H9 (cell line): Measurements from ENCODE around the gene THPO. TPM values are rescaled to one million over a fixed set of nuclear protein-coding genes. Genes with fewer than 3 reads are reported as not detected.

Experiments
- DNase-seq: peaks from one replicate; pipeline ENCODE4 v3.0.0-alpha.2; 2017
- H2AFZ ChIP-seq: one replicate; pipeline ENCODE4 v1.6.1; 2013; ENCODE audit warnings: mild to moderate bottlenecking, low read length, control low read depth, moderate library complexity
- H2AK5ac ChIP-seq: 2 replicates; pipeline ENCODE4 v1.6.1; 2013; ENCODE audit warnings: low read length, control low read depth, mixed read lengths; ENCODE audit not compliant: insufficient read length
- H2BK120ac ChIP-seq: one replicate; pipeline ENCODE4 v1.6.1; 2013; ENCODE audit warnings: low read depth, mild to moderate bottlenecking, low read length, control low read depth, inconsistent platforms; ENCODE audit not compliant: poor library complexity, severe bottlenecking
- H2BK12ac ChIP-seq: 2 replicates; pipeline ENCODE4 v1.6.1; 2013; ENCODE audit warnings: low read length, control low read depth, mixed read lengths, low read depth; ENCODE audit not compliant: insufficient read length
- H2BK15ac ChIP-seq: 2 replicates; pipeline ENCODE4 v1.6.1; 2013; ENCODE audit warnings: low read depth, low read length, control low read depth
- H2BK20ac ChIP-seq: one replicate; pipeline ENCODE4 v1.6.1; 2013; ENCODE audit warnings: low read depth, mild to moderate bottlenecking, low read length, control low read depth, inconsistent platforms; ENCODE audit not compliant: poor library complexity, severe bottlenecking
- H2BK5ac ChIP-seq: 2 replicates; pipeline ENCODE4 v1.6.1; 2013; ENCODE audit warnings: low read length, control low read depth, mixed read lengths; ENCODE audit not compliant: insufficient read length
- H3K14ac ChIP-seq: 2 replicates; pipeline ENCODE4 v1.6.1; 2013; ENCODE audit warnings: low read length, control low read depth; ENCODE audit not compliant: insufficient read depth
- H3K18ac ChIP-seq: 2 replicates; pipeline ENCODE4 v1.6.1; 2013; ENCODE audit warnings: low read depth, mild to moderate bottlenecking, mixed read lengths, low read length, control low read depth; ENCODE audit not compliant: insufficient read length
- H3K23ac ChIP-seq: 2 replicates; pipeline ENCODE4 v1.6.1; 2013; ENCODE audit warnings: low read length, control low read depth, mixed read lengths, low read depth; ENCODE audit not compliant: insufficient read length
- H3K23me2 ChIP-seq: 2 replicates; pipeline ENCODE4 v1.6.1; 2013; ENCODE audit warnings: low read depth, mild to moderate bottlenecking, mixed read lengths, low read length, control low read depth; ENCODE audit not compliant: insufficient read length, poor library complexity, severe bottlenecking
- H3K27ac ChIP-seq: 2 replicates; pipeline ENCODE4 v1.5.1; 2013; ENCODE audit warnings: low read length, control low read depth, mixed read lengths, low read depth; ENCODE audit not compliant: insufficient read length
- H3K27me3 ChIP-seq: 2 replicates; pipeline ENCODE4 v1.6.1; 2013; ENCODE audit warnings: low read length, control low read depth, inconsistent platforms; ENCODE audit not compliant: insufficient read depth
- H3K4ac ChIP-seq: 2 replicates; pipeline ENCODE4 v1.6.1; 2013; ENCODE audit warnings: low read depth, mild to moderate bottlenecking, control low read depth, inconsistent platforms, low read length, moderate library complexity
- H3K4me1 ChIP-seq: 2 replicates; pipeline ENCODE4 v1.6.1; 2013; ENCODE audit warnings: low read length, control low read depth, inconsistent platforms; ENCODE audit not compliant: insufficient read depth
- H3K4me2 ChIP-seq: 2 replicates; pipeline ENCODE4 v1.6.1; 2013; ENCODE audit warnings: low read length, control low read depth, mixed read lengths; ENCODE audit not compliant: insufficient read length, insufficient read depth
- H3K56ac ChIP-seq: 2 replicates; pipeline ENCODE4 v1.6.1; 2013; ENCODE audit warnings: low read depth, mild to moderate bottlenecking, mixed read lengths, low read length, control low read depth; ENCODE audit not compliant: insufficient read length
- H3K79me1 ChIP-seq: 2 replicates; pipeline ENCODE4 v1.6.1; 2013; ENCODE audit warnings: low read depth, mild to moderate bottlenecking, moderate library complexity, low read length, control low read depth, inconsistent platforms; ENCODE audit not compliant: insufficient read depth, poor library complexity, severe bottlenecking
- H3K79me2 ChIP-seq: 2 replicates; pipeline ENCODE4 v1.6.1; 2013; ENCODE audit warnings: low read length, control low read depth, inconsistent platforms; ENCODE audit not compliant: insufficient read depth
- H3K9ac ChIP-seq: 2 replicates; pipeline ENCODE4 v1.6.1; 2013; ENCODE audit warnings: low read length, control low read depth, mixed read lengths; ENCODE audit not compliant: insufficient read length; ENCODE audit errors: extremely low read depth
- H3K9me3 ChIP-seq: one replicate; pipeline ENCODE4 v1.6.1; 2013; ENCODE audit warnings: low read depth, low read length, inconsistent platforms; ENCODE audit not compliant: control insufficient read depth
- H3T11ph ChIP-seq: one replicate; pipeline ENCODE4 v1.6.1; 2013; ENCODE audit warnings: mild to moderate bottlenecking, low read length, control low read depth, inconsistent platforms
- H4K20me1 ChIP-seq: one replicate; pipeline ENCODE4 v1.6.1; 2013; ENCODE audit not compliant: control insufficient read depth, insufficient read length, insufficient read depth
- H4K5ac ChIP-seq: 2 replicates; pipeline ENCODE4 v1.6.1; 2013; ENCODE audit warnings: low read depth, mild to moderate bottlenecking, mixed read lengths, low read length, control low read depth; ENCODE audit not compliant: insufficient read length
- H4K8ac ChIP-seq: replicated peaks from 2 replicates; pipeline ENCODE4 v1.6.1; 2013; ENCODE audit warnings: low read length, control low read depth, mixed read lengths, low read depth; ENCODE audit not compliant: insufficient read length
- H4K91ac ChIP-seq: 2 replicates; pipeline ENCODE4 v1.6.1; 2013; ENCODE audit warnings: low read depth, mild to moderate bottlenecking, moderate library complexity, mixed read lengths, low read length, control low read depth; ENCODE audit not compliant: insufficient read length
- H3K27ac Mint-ChIP-seq, 3 experiments: 2 replicates in 2 of 3; 3 replicates in 1 of 3; pipeline ENCODE4 v1.8.0; 2020 to 2021; ENCODE audit warnings: mixed read lengths in 3 of 3, mild to moderate bottlenecking in 1 of 3, moderate library complexity in 1 of 3
- H3K27me3 Mint-ChIP-seq: 2 replicates; pipeline ENCODE4 v1.8.0; 2021; ENCODE audit warnings: low read depth, mild to moderate bottlenecking, moderate library complexity, mixed read lengths
- H3K36me3 Mint-ChIP-seq, 3 experiments: 2 replicates in 2 of 3; 3 replicates in 1 of 3; pipeline ENCODE4 v1.8.0; 2020 to 2021; ENCODE audit warnings: low read depth in 3 of 3, mixed read lengths in 3 of 3; ENCODE audit not compliant: insufficient read depth in 1 of 3
- H3K4me1 Mint-ChIP-seq, 2 experiments: 2 replicates each; pipeline ENCODE4 v1.8.0; 2020; ENCODE audit warnings: mixed read lengths in 2 of 2
- H3K4me3 Mint-ChIP-seq, 2 experiments: 2 replicates in 1 of 2; 3 replicates in 1 of 2; pipeline ENCODE4 v1.8.0; 2020 to 2021; ENCODE audit warnings: mild to moderate bottlenecking in 2 of 2, mixed read lengths in 2 of 2, moderate library complexity in 1 of 2
- H3K9me3 Mint-ChIP-seq, 2 experiments: 2 replicates in 1 of 2; 3 replicates in 1 of 2; pipeline ENCODE4 v1.8.0; 2020; ENCODE audit warnings: mild to moderate bottlenecking in 2 of 2, mixed read lengths in 2 of 2, moderate library complexity in 1 of 2
- CTCF ChIP-seq: fragments of 200-600 bp; sonication (generic); conservative IDR thresholded peaks from 3 replicates; pipeline ENCODE4 v1.8.0; 2021; ENCODE audit warnings: antibody characterized with exemption, mild to moderate bottlenecking
- WGBS: extraction: QIAGEN DNeasy Blood & Tissue Kit; methylation state at CpG from one replicate; pipeline ENCODE4 v1.1.7; 2013; ENCODE audit warnings: missing lambda C conversion rate, low lambda C conversion rate, mixed read lengths; ENCODE audit not compliant: insufficient read length; ENCODE audit errors: extremely low coverage; 5-methylcytosine and 5-hydroxymethylcytosine counted together
- total RNA-seq: library from RNA; stranded (reverse); gene quantifications from 2 replicates; pipeline ENCODE4 v1.2.1, GENCODE V29; 2021

The THPO gene
- total RNA-seq, 1 experiment from 2014 or later, result 0.85 TPM

- no peak overlapping the region for H4K91ac ChIP-seq
- no peak overlapping the region for H2BK15ac ChIP-seq
- H3K23ac ChIP-seq, result no peak overlapping the region
- H3K27ac ChIP-seq, result no peak overlapping the region
- H3K4me1 Mint-ChIP-seq, result peaks cover 33 to 41% of the 10 kb centered on the region in 2 experiments
- no peak overlapping the region for H2BK5ac ChIP-seq
- no peak overlapping the region for H2BK12ac ChIP-seq
- no peak for TF ChIP-seq CTCF
- no peaks in the 10 kb centered on the region for H3K9me3 Mint-ChIP-seq
- no peak for DNase-seq
- no CpG with 5 or more reads among the region's 6 CpGs for WGBS
- no peak overlapping the region for H3K4me3 Mint-ChIP-seq
- no peak overlapping the region for H3K56ac ChIP-seq
- H3K4me1 ChIP-seq, result peaks cover 9% of the 10 kb centered on the region; the same call in 1 of the 2 replicates
- H4K5ac ChIP-seq, result no peak overlapping the region
- no peak overlapping the region for H2BK120ac ChIP-seq
- H3K18ac ChIP-seq, result no peak overlapping the region
- H3K27me3 Mint-ChIP-seq, result peaks cover 50% of the 10 kb centered on the region
- H3K36me3 Mint-ChIP-seq, result peaks cover 7 to 20% (median 17%) of the 10 kb centered on the region in 3 experiments
- no peak overlapping the region for H4K8ac ChIP-seq
- no peaks in the 10 kb centered on the region for H3K79me2 ChIP-seq
- H3K14ac ChIP-seq, result no peak overlapping the region; the same call in 1 of the 2 replicates
- H4K20me1 ChIP-seq, result no peaks in the 10 kb centered on the region
- H2AFZ ChIP-seq, result no peak overlapping the region
- no peak overlapping the region for H3K27ac Mint-ChIP-seq
- H3K9ac ChIP-seq, result no peak overlapping the region
- peaks cover under 1% of the 10 kb centered on the region; the same call in 1 of the 2 replicates for H3K27me3 ChIP-seq
- no peak overlapping the region for H2BK20ac ChIP-seq
- H3K79me1 ChIP-seq, result no peaks in the 10 kb centered on the region
- no peak overlapping the region for H3K4ac ChIP-seq
- no peak overlapping the region for H3T11ph ChIP-seq
- H2AK5ac ChIP-seq, result no peak overlapping the region
- H3K9me3 ChIP-seq, result no peaks in the 10 kb centered on the region
- H3K4me2 ChIP-seq, result no peak overlapping the region
- no peaks in the 10 kb centered on the region for H3K23me2 ChIP-seq
These were observed 4.6 kb downstream of the THPO start for GRCh38 chr3:184373422-184373821.
